GM18858 (cell line): Measurements from ENCODE around the gene TUFM.
"Not testable (repeated sequence)": the region's sequence is repeated elsewhere in the genome, so short reads cannot be mapped to it uniquely, and the experiment has no call there.

ENCODE experiments used
- ATAC-seq: cut with Tn5 transposase; IDR thresholded peaks from one replicate; pipeline ENCODE4 v1.9.1; 2021; ENCODE audit not compliant: unreplicated experiment

The TUFM gene

GRCh38 chr16:28802235-28803019 is 43.7 kb downstream of the TUFM start:
- not testable (repeated sequence) for ATAC-seq
